GM12878 (cell line): Measurements from ENCODE around the gene RMI2. TPM values are rescaled to one million over a fixed set of nuclear protein-coding genes. Genes with fewer than 3 reads are reported as not detected.

Experiments
- ATAC-seq: fragments of 200-7000 bp; cut with Tn5 transposase; 3 replicates; pipeline ENCODE4 v1.9.1; 2020; ENCODE audit warnings: mild to moderate bottlenecking, moderate library complexity
- BruUV-seq: library from RNA; stranded (reverse); fragments of 400-500 nt; replicated peaks from 2 replicates; lab custom pipeline; 2021; lab: Mats Ljungman, UMichigan
- CTCF ChIA-PET: fragments of 300-600 bp; sonication (Branson Sonifier 250); formaldehyde crosslinking; extraction: SDS; loops from one replicate; lab custom pipeline; 2021; ENCODE audit warnings: inconsistent platforms; lab: Yijun Ruan, JAX
- POLR2A ChIA-PET: fragments of 350-600 bp; formaldehyde crosslinking; extraction: SDS; loops from one replicate; lab custom pipeline; 2021; ENCODE audit warnings: inconsistent platforms; lab: Charles Lee
- RAD21 ChIA-PET: fragments of 300-600 bp; sonication (Branson Sonifier 250); formaldehyde crosslinking; loops from one replicate; lab custom pipeline; 2023; ENCODE audit warnings: antibody characterized with exemption; ENCODE audit not compliant: unreplicated experiment; lab: Charles Lee
- SMC1A ChIA-PET: fragments of 300-600 bp; sonication (Branson Sonifier 250); formaldehyde crosslinking; loops from one replicate; lab custom pipeline; 2023; ENCODE audit not compliant: unreplicated experiment, uncharacterized antibody; lab: Charles Lee
- DNase-seq: peaks from one replicate; pipeline ENCODE4 v3.0.0-alpha.2; 2011; ENCODE audit warnings: low read depth, low spot score
- FAIRE-seq: peaks from 3 replicates; lab custom pipeline; 2011; peaks lifted over from hg19 to GRCh38; lab: Jason Lieb, UNC
- H2AFZ ChIP-seq: 2 replicates; pipeline ENCODE4 v1.6.0; 2011; ENCODE audit warnings: low read depth, low read length, control low read depth; ENCODE audit not compliant: control insufficient read depth
- H3K27ac ChIP-seq: 2 replicates; pipeline ENCODE4 v1.5.1; 2011; ENCODE audit warnings: control low read depth; ENCODE audit not compliant: control insufficient read depth, insufficient read depth
- H3K27me3 ChIP-seq, 2 experiments: replicated peaks in 1 of 2; 2 replicates each; pipeline versions ENCODE4 v1.6.0 to v1.6.1; 2011; ENCODE audit warnings: low read length in 1 of 2; ENCODE audit not compliant: control insufficient read depth in 2 of 2, insufficient read depth in 2 of 2
- H3K36me3 ChIP-seq, 2 experiments: 2 replicates each; pipeline ENCODE4 v1.5.1; 2011; ENCODE audit warnings: low read length in 1 of 2; ENCODE audit not compliant: control insufficient read depth in 2 of 2, insufficient read depth in 2 of 2
- H3K4me1 ChIP-seq: 2 replicates; pipeline ENCODE4 v1.6.1; 2011; ENCODE audit warnings: mild to moderate bottlenecking, low read length, moderate library complexity, mixed read lengths; ENCODE audit not compliant: control insufficient read depth, insufficient read depth
- H3K4me2 ChIP-seq: 2 replicates; pipeline ENCODE4 v1.6.0; 2011; ENCODE audit warnings: control low read depth; ENCODE audit not compliant: control insufficient read depth, insufficient read depth
- H3K4me3 ChIP-seq: fragments of 200-600 bp; sonication (generic); 2 replicates; pipeline ENCODE4 v1.5.1; 2016
- H3K79me2 ChIP-seq: 2 replicates; pipeline ENCODE4 v1.6.0; 2011; ENCODE audit warnings: low read length; ENCODE audit not compliant: control insufficient read depth, insufficient read depth
- H3K9ac ChIP-seq: 2 replicates; pipeline ENCODE4 v1.8.0; 2011; ENCODE audit warnings: low read length, control low read depth, mixed read lengths; ENCODE audit not compliant: control insufficient read depth, insufficient read depth
- H3K9me3 ChIP-seq: replicated peaks from 3 replicates; pipeline ENCODE4 v1.5.1; 2011; ENCODE audit warnings: mild to moderate bottlenecking, low read length; ENCODE audit not compliant: control insufficient read depth, insufficient read depth
- H4K20me1 ChIP-seq: 2 replicates; pipeline ENCODE4 v1.6.0; 2011; ENCODE audit not compliant: control insufficient read depth, insufficient read depth
- BMI1 ChIP-seq: fragments of 450-650 bp; IDR thresholded peaks from 2 replicates; pipeline ENCODE4 v1.6.1; 2016; ENCODE audit warnings: mild to moderate bottlenecking, moderate library complexity, borderline replicate concordance
- CREM ChIP-seq: IDR thresholded peaks from 2 replicates; pipeline ENCODE4 v1.6.1; 2014; ENCODE audit warnings: antibody characterized with exemption, low read depth
- GABPA ChIP-seq: IDR thresholded peaks from 2 replicates; pipeline ENCODE4 v1.6.1; 2014; ENCODE audit warnings: antibody characterized with exemption, low read depth, mild to moderate bottlenecking, inconsistent platforms
- KLF5 ChIP-seq: fragments of 450-650 bp; IDR thresholded peaks from 2 replicates; pipeline ENCODE4 v1.6.1; 2014; ENCODE audit warnings: mild to moderate bottlenecking; ENCODE audit not compliant: partially characterized antibody
- MEF2B ChIP-seq: fragments of 450-650 bp; IDR thresholded peaks from 2 replicates; pipeline ENCODE4 v1.6.1; 2018; ENCODE audit warnings: mild to moderate bottlenecking, moderate library complexity; ENCODE audit not compliant: partially characterized antibody, poor library complexity, severe bottlenecking
- MXI1 ChIP-seq: fragments of 150-350 bp; IDR thresholded peaks from 2 replicates; pipeline ENCODE4 v1.6.1; 2011; ENCODE audit warnings: low read depth, mild to moderate bottlenecking, inconsistent platforms, low read length, improper control_type of control experiment
- NR2C1 ChIP-seq: fragments of 450-650 bp; IDR thresholded peaks from 2 replicates; pipeline ENCODE4 v1.6.1; 2017; ENCODE audit warnings: antibody characterized with exemption, mild to moderate bottlenecking, moderate library complexity
- PAX5 ChIP-seq: IDR thresholded peaks from 2 replicates; pipeline ENCODE4 v1.6.1; 2011; ENCODE audit warnings: low read depth, low read length, borderline replicate concordance
- POLR2AphosphoS2 ChIP-seq: IDR thresholded peaks from 2 replicates; pipeline ENCODE4 v1.6.1; 2011; ENCODE audit warnings: low read depth, mild to moderate bottlenecking, low read length, improper control_type of control experiment, moderate library complexity
- RFX5 ChIP-seq: IDR thresholded peaks from 2 replicates; pipeline ENCODE4 v1.6.1; 2011; ENCODE audit warnings: low read depth, low read length, improper control_type of control experiment
- SMAD1 ChIP-seq: fragments of 450-650 bp; IDR thresholded peaks from 2 replicates; pipeline ENCODE4 v1.6.1; 2018; ENCODE audit warnings: mild to moderate bottlenecking, low read depth; ENCODE audit not compliant: partially characterized antibody
- SMARCA5 ChIP-seq: fragments of 450-650 bp; IDR thresholded peaks from 2 replicates; pipeline ENCODE4 v1.6.1; 2017; ENCODE audit warnings: mild to moderate bottlenecking
- SP1 ChIP-seq: IDR thresholded peaks from one replicate; pipeline ENCODE4 v1.6.1; 2011; ENCODE audit warnings: low read depth, low read length
- SPI1 ChIP-seq: IDR thresholded peaks from 2 replicates; pipeline ENCODE4 v1.6.1; 2011; ENCODE audit warnings: low read depth, mild to moderate bottlenecking, low read length, moderate library complexity, borderline replicate concordance; ENCODE audit not compliant: insufficient read depth
- SRF ChIP-seq, 2 experiments: IDR thresholded peaks; 2 replicates each; pipeline ENCODE4 v1.6.1; 2011; ENCODE audit warnings: low read depth in 2 of 2, low read length in 2 of 2, mild to moderate bottlenecking in 1 of 2, moderate library complexity in 1 of 2
- WRNIP1 ChIP-seq: IDR thresholded peaks from 2 replicates; pipeline ENCODE4 v1.6.1; 2011; ENCODE audit warnings: low read depth, low read length, improper control_type of control experiment, borderline replicate concordance
- ZSCAN29 ChIP-seq: fragments of 450-650 bp; IDR thresholded peaks from 2 replicates; pipeline ENCODE4 v1.6.1; 2017; ENCODE audit warnings: mild to moderate bottlenecking, moderate library complexity
- WGBS: methylation state at CpG from one replicate; pipeline ENCODE4 v1.1.6; 2016; ENCODE audit warnings: low lambda C conversion rate; ENCODE audit not compliant: insufficient replicate concordance, insufficient coverage; ENCODE audit errors: missing lambda C conversion rate; 5-methylcytosine and 5-hydroxymethylcytosine counted together
- in situ Hi-C: fragments of 300-500 bp; cut with MboI; formaldehyde crosslinking; loops from 9 replicates; pipeline ENCODE4 v1.14.3; 2018; ENCODE audit warnings: mixed read lengths
- intact Hi-C: fragments of 100-400 bp; cut with micrococcal nuclease; formaldehyde crosslinking; loops from one replicate; pipeline ENCODE4 v1.14.2; 2022; ENCODE audit not compliant: unreplicated experiment
- polyA plus RNA-seq, 11 experiments: library from polyadenylated mRNA; depleted of rRNA in 4 of 11; unstranded in 6 of 11; stranded (reverse) in 5 of 11; fragments of >200 nt; fragmentation: Nextera tagmentation in 4 of 11; fragmentation: Illumina TruSeq in 1 of 11; extraction: Ambion mirVana in 4 of 11; extraction: Trizol in 1 of 11; gene quantifications; 1 replicate in 1 of 11; 2 replicates in 10 of 11; pipeline versions ENCODE4 v1.2.1 to v1.2.3, GENCODE V29; 2011 to 2016; ENCODE audit warnings: inconsistent platforms in 2 of 11, missing spikeins in 2 of 11, low read depth in 1 of 11
- total RNA-seq, 4 experiments: library from RNA; depleted of rRNA in 3 of 4; stranded (reverse); fragments of >200 nt in 3 of 4; fragmentation: Illumina TruSeq in 1 of 4; extraction: Trizol in 1 of 4; gene quantifications; 2 replicates each; pipeline versions ENCODE4 v1.2.1 to v1.2.3, GENCODE V29; 2013 to 2021
- TF ChIP-seq, protein P1 (sequence below): IDR thresholded peaks from 2 replicates; pipeline ENCODE4 v1.6.1; 2012; ENCODE audit warnings: low read depth, low read length, improper control_type of control experiment
- TF ChIP-seq, protein P2 (sequence below): fragments of 450-650 bp; conservative IDR thresholded peaks from 2 replicates; pipeline ENCODE4 v1.6.1; 2017; ENCODE audit warnings: mild to moderate bottlenecking, moderate library complexity
- TF ChIP-seq, protein P3 (sequence below): fragments of 450-650 bp; IDR thresholded peaks from 2 replicates; pipeline ENCODE4 v1.6.1; 2017; ENCODE audit warnings: low read depth, mild to moderate bottlenecking, moderate library complexity

The RMI2 gene
- total and polyA plus RNA-seq, 10 of the 15 experiments (the other 5 are each of a cell fraction or from before 2014, with no cell fraction given), result 9.6 to 68.8 (median 32.1) TPM

DNA sequence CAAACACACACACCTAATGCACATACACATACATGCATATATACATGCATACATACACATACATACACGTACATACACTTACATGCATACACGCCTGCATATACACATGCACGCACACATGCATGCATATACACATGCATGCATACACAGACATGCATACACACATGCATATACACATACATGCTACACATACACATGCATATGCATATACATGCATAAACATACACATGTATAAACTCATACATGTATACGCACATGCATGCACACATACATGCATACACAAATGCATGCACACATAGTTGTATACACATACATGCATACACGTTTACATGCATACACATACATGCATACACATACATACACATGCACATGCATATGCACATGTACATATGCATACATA is 23.6 kb upstream of the RMI2 start:
- intact Hi-C loops, result no loop called here
- H2AFZ ChIP-seq, result no peak overlapping the region
- no peaks in the 10 kb centered on the region for H4K20me1 ChIP-seq
- H3K9me3 ChIP-seq, result no peaks in the 10 kb centered on the region
- WGBS, result 68% methylated on average over 5 of the region's 5 CpGs
- DNase-seq, result no peak
- no TSS peak for BruUV-seq
- H3K4me1 ChIP-seq, result peaks cover 19% of the 10 kb centered on the region
- no peaks in the 10 kb centered on the region for H3K36me3 ChIP-seq
- no peaks in the 10 kb centered on the region for H3K27me3 ChIP-seq
- H3K4me2 ChIP-seq, result no peak overlapping the region
- no peak overlapping the region for H3K4me3 ChIP-seq
- RAD21 ChIA-PET, result interaction anchor here (1.4 kb wide), 1 partner anchor 11 kb away, joined by 3 read pairs; no protein-coding TSS in a partner anchor
- CTCF ChIA-PET, result no interaction called here
- no peaks in the 10 kb centered on the region for H3K79me2 ChIP-seq
- no peak for FAIRE-seq
- no peak overlapping the region for H3K27ac ChIP-seq
- SMC1A ChIA-PET, result no interaction called here
- no peak for ATAC-seq
- no peak for TF ChIP-seq POLR2AphosphoS2
- no peak for TF ChIP-seq SRF (IDR thresholded peaks at IDR 0.05; ENCODE audit: low read depth in 2 of 2, low read length in 2 of 2)
- no peak for TF ChIP-seq PAX5
- TF ChIP-seq MEF2B, result no peak
- no peak for TF ChIP-seq WRNIP1
- no peak for TF ChIP-seq CREM
- no peak for TF ChIP-seq RFX5
- TF ChIP-seq GABPA, result no peak
- TF ChIP-seq NR2C1, result no peak
- TF ChIP-seq SMARCA5, result no peak
- TF ChIP-seq MXI1, result no peak
- TF ChIP-seq, protein P1, sequence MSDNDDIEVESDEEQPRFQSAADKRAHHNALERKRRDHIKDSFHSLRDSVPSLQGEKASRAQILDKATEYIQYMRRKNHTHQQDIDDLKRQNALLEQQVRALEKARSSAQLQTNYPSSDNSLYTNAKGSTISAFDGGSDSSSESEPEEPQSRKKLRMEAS, result no peak
- TF ChIP-seq, protein P2, sequence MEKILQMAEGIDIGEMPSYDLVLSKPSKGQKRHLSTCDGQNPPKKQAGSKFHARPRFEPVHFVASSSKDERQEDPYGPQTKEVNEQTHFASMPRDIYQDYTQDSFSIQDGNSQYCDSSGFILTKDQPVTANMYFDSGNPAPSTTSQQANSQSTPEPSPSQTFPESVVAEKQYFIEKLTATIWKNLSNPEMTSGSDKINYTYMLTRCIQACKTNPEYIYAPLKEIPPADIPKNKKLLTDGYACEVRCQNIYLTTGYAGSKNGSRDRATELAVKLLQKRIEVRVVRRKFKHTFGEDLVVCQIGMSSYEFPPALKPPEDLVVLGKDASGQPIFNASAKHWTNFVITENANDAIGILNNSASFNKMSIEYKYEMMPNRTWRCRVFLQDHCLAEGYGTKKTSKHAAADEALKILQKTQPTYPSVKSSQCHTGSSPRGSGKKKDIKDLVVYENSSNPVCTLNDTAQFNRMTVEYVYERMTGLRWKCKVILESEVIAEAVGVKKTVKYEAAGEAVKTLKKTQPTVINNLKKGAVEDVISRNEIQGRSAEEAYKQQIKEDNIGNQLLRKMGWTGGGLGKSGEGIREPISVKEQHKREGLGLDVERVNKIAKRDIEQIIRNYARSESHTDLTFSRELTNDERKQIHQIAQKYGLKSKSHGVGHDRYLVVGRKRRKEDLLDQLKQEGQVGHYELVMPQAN, result no peak
- no peak for TF ChIP-seq SP1
- no peak for TF ChIP-seq SMAD1
- no peak for TF ChIP-seq KLF5
- TF ChIP-seq BMI1, result no peak
- TF ChIP-seq ZSCAN29, result no peak
- TF ChIP-seq SPI1, result no peak
- TF ChIP-seq, protein P3, sequence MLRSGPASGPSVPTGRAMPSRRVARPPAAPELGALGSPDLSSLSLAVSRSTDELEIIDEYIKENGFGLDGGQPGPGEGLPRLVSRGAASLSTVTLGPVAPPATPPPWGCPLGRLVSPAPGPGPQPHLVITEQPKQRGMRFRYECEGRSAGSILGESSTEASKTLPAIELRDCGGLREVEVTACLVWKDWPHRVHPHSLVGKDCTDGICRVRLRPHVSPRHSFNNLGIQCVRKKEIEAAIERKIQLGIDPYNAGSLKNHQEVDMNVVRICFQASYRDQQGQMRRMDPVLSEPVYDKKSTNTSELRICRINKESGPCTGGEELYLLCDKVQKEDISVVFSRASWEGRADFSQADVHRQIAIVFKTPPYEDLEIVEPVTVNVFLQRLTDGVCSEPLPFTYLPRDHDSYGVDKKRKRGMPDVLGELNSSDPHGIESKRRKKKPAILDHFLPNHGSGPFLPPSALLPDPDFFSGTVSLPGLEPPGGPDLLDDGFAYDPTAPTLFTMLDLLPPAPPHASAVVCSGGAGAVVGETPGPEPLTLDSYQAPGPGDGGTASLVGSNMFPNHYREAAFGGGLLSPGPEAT, result no peak
- TF ChIP-seq, all 136 proteins: peak for 0
- POLR2A ChIA-PET, result interaction anchor here (1.2 kb wide), 1 partner anchor 10 kb away, joined by 4 read pairs; no protein-coding TSS in a partner anchor
- in situ Hi-C loops, result no loop called here
- no peak overlapping the region for H3K9ac ChIP-seq
